K562 (cell line): ENCODE data around the gene ZNF213. TPM values are rescaled to one million over a fixed set of nuclear protein-coding genes. Genes with fewer than 3 reads are reported as not detected.

Experiments
- ATF1 ChIP-seq, 2 experiments: fragments of 450-650 bp in 1 of 2; IDR thresholded peaks; 2 replicates each; pipeline ENCODE4 v1.6.1; 2016; ENCODE audit warnings: missing compliant biosample characterization in 1 of 2, missing genetic modification characterization in 1 of 2
- BACH1 ChIP-seq: fragments of 200-800 bp; sonication (Bioruptor generic); IDR thresholded peaks from 2 replicates; pipeline ENCODE4 v1.6.1; 2016; ENCODE audit warnings: missing genetic modification characterization, missing compliant biosample characterization
- BCLAF1 ChIP-seq, 2 experiments: fragments of 450-650 bp in 1 of 2; IDR thresholded peaks; 2 replicates each; pipeline ENCODE4 v1.6.1; 2011 to 2017; ENCODE audit warnings: low read depth in 2 of 2, antibody characterized with exemption in 1 of 2, borderline replicate concordance in 1 of 2, low read length in 1 of 2, mild to moderate bottlenecking in 1 of 2, mixed read lengths in 1 of 2; ENCODE audit not compliant: control insufficient read depth in 1 of 2
- BHLHE40 ChIP-seq: IDR thresholded peaks from 2 replicates; pipeline ENCODE4 v1.6.1; 2011; ENCODE audit warnings: low read length, improper control_type of control experiment
- ELK1 ChIP-seq: sonication (generic); formaldehyde crosslinking; IDR thresholded peaks from 2 replicates; pipeline ENCODE4 v1.8.1; 2022; ENCODE audit warnings: missing genetic modification reagents
- HDAC2 ChIP-seq: fragments of 450-650 bp; IDR thresholded peaks from 2 replicates; pipeline ENCODE4 v1.6.1; 2016; ENCODE audit warnings: mild to moderate bottlenecking
- HIVEP1 ChIP-seq: fragments of 250-450 bp; sonication (Bioruptor Pico); IDR thresholded peaks from 2 replicates; pipeline ENCODE4 v1.4.0; 2020; ENCODE audit warnings: mild to moderate bottlenecking
- HNRNPLL ChIP-seq: fragments of 200-400 bp; formaldehyde crosslinking; IDR thresholded peaks from 2 replicates; pipeline ENCODE4 v1.6.1; 2017; ENCODE audit warnings: low read length, low read depth, mild to moderate bottlenecking; ENCODE audit not compliant: poor library complexity, severe bottlenecking
- IRF1 ChIP-seq: sonication (generic); formaldehyde crosslinking; IDR thresholded peaks from 2 replicates; pipeline ENCODE4 v1.8.0; 2022; ENCODE audit warnings: missing genetic modification reagents, mild to moderate bottlenecking, borderline replicate concordance
- MYNN ChIP-seq, 2 experiments: sonication (generic); formaldehyde crosslinking in 1 of 2; IDR thresholded peaks; 2 replicates each; pipeline versions ENCODE4 v1.5.0 to v1.6.1; 2016 to 2020; ENCODE audit warnings: antibody characterized with exemption in 1 of 2, missing genetic modification reagents in 1 of 2
- NR2C2 ChIP-seq, 2 experiments: fragments of 200-800 bp in 1 of 2; sonication (Bioruptor generic) in 1 of 2; sonication (generic) in 1 of 2; formaldehyde crosslinking in 1 of 2; IDR thresholded peaks; 2 replicates each; pipeline versions ENCODE4 v1.6.1 to v1.8.0; 2016 to 2022; ENCODE audit warnings: mild to moderate bottlenecking in 1 of 2, missing compliant biosample characterization in 1 of 2, missing genetic modification characterization in 1 of 2, missing genetic modification reagents in 1 of 2
- NR3C1 ChIP-seq: sonication (generic); formaldehyde crosslinking; IDR thresholded peaks from 2 replicates; pipeline ENCODE4 v1.8.1; 2022; ENCODE audit warnings: missing genetic modification reagents
- NR4A1 ChIP-seq, 2 experiments: fragments of 250-450 bp in 1 of 2; fragments of 450-650 bp in 1 of 2; sonication (Bioruptor Pico) in 1 of 2; IDR thresholded peaks; 2 replicates each; pipeline versions ENCODE4 v1.4.0 to v1.6.1; 2016 to 2020; ENCODE audit warnings: mild to moderate bottlenecking in 2 of 2, missing compliant biosample characterization in 1 of 2, missing genetic modification characterization in 1 of 2, moderate library complexity in 1 of 2
- POLR2G ChIP-seq: fragments of 200-400 bp; formaldehyde crosslinking; IDR thresholded peaks from 2 replicates; pipeline ENCODE4 v1.6.1; 2017; ENCODE audit warnings: low read depth, mild to moderate bottlenecking, antibody characterized with exemption, low read length, moderate library complexity
- PRMT5 ChIP-seq: sonication (generic); formaldehyde crosslinking; IDR thresholded peaks from 2 replicates; pipeline ENCODE4 v1.5.0; 2020; ENCODE audit warnings: missing genetic modification reagents
- RBM17 ChIP-seq: fragments of 200-400 bp; formaldehyde crosslinking; IDR thresholded peaks from 2 replicates; pipeline ENCODE4 v1.6.1; 2017; ENCODE audit warnings: low read depth, mild to moderate bottlenecking, low read length, borderline replicate concordance
- SIN3B ChIP-seq: fragments of 450-650 bp; IDR thresholded peaks from 2 replicates; pipeline ENCODE4 v1.6.1; 2017; ENCODE audit warnings: low read depth, mild to moderate bottlenecking, moderate library complexity
- SRSF3 ChIP-seq: fragments of 200-400 bp; formaldehyde crosslinking; IDR thresholded peaks from 2 replicates; pipeline ENCODE4 v1.6.1; 2016; ENCODE audit warnings: mild to moderate bottlenecking, low read length, moderate library complexity; ENCODE audit not compliant: insufficient read depth
- TARDBP ChIP-seq: fragments of 450-650 bp; IDR thresholded peaks from 2 replicates; pipeline ENCODE4 v1.6.1; 2016
- ZNF165 ChIP-seq: fragments of 250-450 bp; sonication (Bioruptor Pico); IDR thresholded peaks from 2 replicates; pipeline ENCODE4 v1.4.0; 2020; ENCODE audit warnings: borderline replicate concordance
- ZNF175 ChIP-seq: fragments of 200-800 bp; sonication (Bioruptor generic); IDR thresholded peaks from 2 replicates; pipeline ENCODE4 v1.6.1; 2016; ENCODE audit warnings: low read depth, mild to moderate bottlenecking, missing genetic modification characterization, missing compliant biosample characterization
- ZNF232 ChIP-seq: sonication (generic); formaldehyde crosslinking; IDR thresholded peaks from 2 replicates; pipeline ENCODE4 v1.8.0; 2022; ENCODE audit warnings: mild to moderate bottlenecking, missing genetic modification reagents
- polyA plus RNA-seq, 8 experiments: library from polyadenylated mRNA; depleted of rRNA in 4 of 8; stranded (reverse) in 5 of 8; unstranded in 3 of 8; fragments of >200 nt; fragmentation: Nextera tagmentation in 2 of 8; fragmentation: Illumina TruSeq in 1 of 8; extraction: Ambion mirVana in 2 of 8; extraction: Trizol in 1 of 8; gene quantifications; 2 replicates each; pipeline versions ENCODE4 v1.2.1 to v1.2.3, GENCODE V29; 2011 to 2014; ENCODE audit warnings: inconsistent platforms in 1 of 8, missing spikeins in 1 of 8
- total RNA-seq, 7 experiments: library from RNA; depleted of rRNA in 6 of 7; stranded (reverse); fragments of >200 nt in 6 of 7; fragmentation: Illumina TruSeq in 2 of 7; extraction: Trizol in 2 of 7; gene quantifications; 2 replicates each; pipeline versions ENCODE4 v1.2.1 to v1.2.3, GENCODE V29; 2011 to 2021; ENCODE audit warnings: low replicate concordance in 1 of 7

ZNF213 gene
- total and polyA plus RNA-seq, 9 of the 15 experiments (the other 6 are each of a cell fraction or from before 2014, with no cell fraction given): 0.49 to 10.0 (median 1.8) TPM

- TF ChIP-seq TARDBP (peak; percentile 75; the same call in 1 of the 2 replicates), ATF1 (CRISPR knock-in tag; IDR thresholded peaks at IDR 0.05) (peak; percentile 57; the same call in 1 of the 2 replicates), ATF1 (tag; IDR thresholded peaks at IDR 0.05) (peak; percentile 88), MYNN (IDR thresholded peaks at IDR 0.05) (peak; percentile 30; the same call in 1 of the 2 replicates), MYNN (CRISPR knock-in tag; IDR thresholded peaks at IDR 0.05) (no peak), ZNF232 (CRISPR knock-in tag) (no peak), ELK1 (CRISPR knock-in tag) (no peak), HDAC2 (0 out of 2 replicates have a peak, but pooled peaks have one; percentile 21), RBM17 (no peak), BHLHE40 (peak; percentile 19; the same call in 1 of the 2 replicates), NR2C2 (CRISPR knock-in tag; IDR thresholded peaks at IDR 0.05) (peak; percentile 36; the same call in 1 of the 2 replicates), NR2C2 (tag; IDR thresholded peaks at IDR 0.05) (peak; percentile 69), POLR2G (peak; percentile 91), ZNF165 (CRISPR knock-in tag) (no peak), BCLAF1 (IDR thresholded peaks at IDR 0.05; ENCODE audit: borderline replicate concordance in 1 of 2, control insufficient read depth in 1 of 2, low read depth in 2 of 2, low read length in 1 of 2) (no peak), SRSF3 (no peak), ZNF175 (CRISPR knock-in tag) (no peak), NR3C1 (CRISPR knock-in tag) (no peak), HNRNPLL (no peak), BACH1 (tag) (no peak), HIVEP1 (CRISPR knock-in tag) (no peak), IRF1 (CRISPR knock-in tag) (no peak), PRMT5 (CRISPR knock-in tag) (no peak), NR4A1 (CRISPR knock-in tag; IDR thresholded peaks at IDR 0.05) (no peak), NR4A1 (tag; IDR thresholded peaks at IDR 0.05) (no peak), SIN3B (no peak)
Observed at GRCh38 chr16:3158510-3159314, 23.9 kb downstream of the ZNF213 start (continued).
